ENCODE results near the gene SYTL4.

DNA sequence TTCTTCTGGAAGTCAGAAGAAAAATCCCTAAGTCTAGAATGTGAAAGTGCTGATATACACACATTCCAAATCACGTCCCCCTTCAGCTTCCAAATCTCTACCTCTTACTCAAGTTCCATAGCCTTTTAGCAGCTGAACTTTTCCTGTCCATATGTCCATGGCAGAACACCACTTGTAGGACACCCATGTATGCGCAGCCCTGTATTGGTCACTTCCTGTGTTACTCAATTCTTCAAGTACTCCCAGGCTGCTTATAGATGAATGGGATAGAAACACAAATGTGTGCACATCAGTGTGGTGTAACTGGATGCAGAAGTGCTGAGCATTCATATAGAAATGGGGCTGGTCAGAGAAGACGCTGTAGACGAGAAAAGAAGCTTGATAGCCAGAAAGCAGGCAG, 69.1 kb downstream of the SYTL4 start:
- TF ChIP-seq CTCF (IDR thresholded peaks at IDR 0.05) (no peak), POLR2A (IDR thresholded peaks at IDR 0.05) (no peak)
